Pancreas (tissue), 10 donors: ENCODE measurements around the gene QARS1. TPM values are rescaled to one million over a fixed set of nuclear protein-coding genes. Genes with fewer than 3 reads are reported as not detected.

Source experiments
- ATAC-seq, 4 donors: fragments of 200-7000 bp; cut with Tn5 transposase; one replicate each; pipeline versions ENCODE4 v1.8.0 to v1.9.1; 2020; ENCODE audit warnings: mild to moderate bottlenecking in 4 of 4, moderate library complexity in 4 of 4
- DNase-seq, 6 donors: peaks; one replicate each; pipeline ENCODE4 v3.0.0-alpha.2; 2020
- FAIRE-seq: peaks from 2 replicates; lab custom pipeline; 2012; peaks lifted over from hg19 to GRCh38; lab: Jason Lieb, UNC
- H3K27ac ChIP-seq, 4 donors: fragments of 200-600 bp; sonication (generic); 1 replicate in 3 of 4; 2 replicates in 1 of 4; pipeline versions ENCODE4 v1.5.0 to v1.8.0; 2020
- H3K27me3 ChIP-seq, 4 donors: fragments of 200-600 bp; one replicate each; pipeline ENCODE4 v1.8.0; 2021
- H3K36me3 ChIP-seq, 3 donors: fragments of 200-600 bp; sonication (generic) in 1 of 3; one replicate each; pipeline versions ENCODE4 v1.5.0 to v1.8.0; 2020 to 2021
- H3K4me1 ChIP-seq, 3 donors: fragments of 200-600 bp; one replicate each; pipeline ENCODE4 v1.8.0; 2021
- H3K4me3 ChIP-seq, 4 donors: fragments of 200-600 bp; sonication (generic) in 2 of 4; one replicate each; pipeline versions ENCODE4 v1.5.0 to v1.8.0; 2020 to 2021
- H3K9me3 ChIP-seq, 4 donors: fragments of 200-600 bp; one replicate each; pipeline ENCODE4 v1.8.0; 2021
- CTCF ChIP-seq, 4 donors: fragments of 200-600 bp; sonication (generic) in 3 of 4; IDR thresholded peaks; one replicate each; pipeline versions ENCODE4 v1.5.0 to v1.8.0; 2021; ENCODE audit warnings: antibody characterized with exemption in 4 of 4
- WGBS, 2 donors: extraction: QIAGEN DNeasy Blood & Tissue Kit; methylation state at CpG; one replicate each; pipeline ENCODE4 v1.1.7; 2013; 5-methylcytosine and 5-hydroxymethylcytosine counted together
- intact Hi-C, 3 donors: fragments of 100-400 bp; cut with DNase I; formaldehyde crosslinking; loops; one replicate each; pipeline versions ENCODE4 v1.11.1 to v1.14.2; 2022
- microRNA-seq, 2 donors: library from miRNA; unstranded; fragments of <30 nt; microRNA quantifications; one replicate each; pipeline versions ENCODE4 to v1.1.0, GENCODE V29; 2019 to 2020
- polyA plus RNA-seq, 2 donors: library from polyadenylated mRNA; stranded (reverse); fragments of 200-250 nt; gene quantifications; one replicate each; pipeline ENCODE4 v1.2.3, GENCODE V29; 2013
- total RNA-seq, 6 donors: library from RNA; stranded (reverse); fragmentation: NEBNext Ultra II Directional in 4 of 6; extraction: Animal tissue kit (Norgen Biotek cat#: 25700) in 4 of 6; gene quantifications; one replicate each; pipeline versions ENCODE4 v1.2.1 to v1.2.4, GENCODE V29; 2021 to 2023
- donor health status: healthy with polysubstance abuse.
- donor health status: DM: no; HTN: no; CAD: no; lungs with moderate emphysema.
- donor health status: DM: no; HTN: no; CAD: no.
- donor health status: control.
- donor health status: control.
- donor health status: Bipolar disorder and iron deficiency.
- donor health status: DM: yes; HTN: yes; CAD: no.
- donor health status: DM: no; HTN: no; CAD: no.
- donor health status: DM: no; HTN: no; CAD: no.
- donor health status: DM: yes; HTN: yes; CAD: no.

QARS1 gene
- total and polyA plus RNA-seq, 8 donors: 82.0 to 213 (median 139) TPM

GRCh38 chr3:49057268-49057667 lies 47.3 kb downstream of the QARS1 start:
- WGBS, 2 donors: 95 to 97% methylated on average over 10 of the region's 10 CpGs
- ATAC-seq: peak in 1 of 4 donors; percentile 17
- H3K4me1 ChIP-seq: no peaks in the 10 kb centered on the region

GRCh38 chr3:49054344-49054862 lies 50.2 kb downstream of the QARS1 start:
- no peaks in the 10 kb centered on the region for H3K27me3 ChIP-seq
- H3K9me3 ChIP-seq: no peaks in the 10 kb centered on the region
- intact Hi-C loops: no loop called here
- H3K4me1 ChIP-seq: no peaks in the 10 kb centered on the region
- no peak for TF ChIP-seq CTCF (IDR thresholded peaks at IDR 0.05)
- no peak overlapping the region for H3K27ac ChIP-seq
- DNase-seq (no peak), ATAC-seq (no peak), FAIRE-seq (no peak)
- H3K36me3 ChIP-seq: peaks cover 0 to 30% (median 13%) of the 10 kb centered on the region in 3 donors
- H3K4me3 ChIP-seq: no peak overlapping the region
- 100% methylated on average over 2 of the region's 2 CpGs for WGBS, 2 donors

More at GRCh38 chr3:49057268-49057667, 47.3 kb downstream of the QARS1 start:
- H3K27ac ChIP-seq: no peak overlapping the region
- no peak for TF ChIP-seq CTCF (IDR thresholded peaks at IDR 0.05)
- H3K4me3 ChIP-seq: no peak overlapping the region
- H3K36me3 ChIP-seq: peaks cover 0 to 30% (median 13%) of the 10 kb centered on the region in 3 donors
- intact Hi-C loops: no loop called here
- no peak for FAIRE-seq
- H3K9me3 ChIP-seq: no peaks in the 10 kb centered on the region
- no peaks in the 10 kb centered on the region for H3K27me3 ChIP-seq
- DNase-seq: no peak

- no peak for TF ChIP-seq CTCF (IDR thresholded peaks at IDR 0.05)
- DNase-seq (no peak), ATAC-seq (no peak), FAIRE-seq (no peak)
- Histone ChIP-seq H3K27ac (no peak overlapping the region), H3K4me1 (no peaks in the 10 kb centered on the region), H3K9me3 (no peaks in the 10 kb centered on the region), H3K4me3 (no peak overlapping the region), H3K27me3 (no peaks in the 10 kb centered on the region), H3K36me3 (peaks cover 0 to 30% (median 13%) of the 10 kb centered on the region in 3 donors)
- intact Hi-C loops: no loop called here
- 85 to 94% methylated on average over 1 of the region's 1 CpG for WGBS, 2 donors
Observed at GRCh38 chr3:49053543-49053942, 51.0 kb downstream of the QARS1 start.

Small RNAs within 50 kb of the gene (microRNA-seq; reads per million reads assigned to microRNA genes)
- 0 reads per million in 2 donors for gene MIR6890

Other genes with a start within 250 kb of the QARS1 start
- gene SLC25A20, start 205.9 kb downstream of the QARS1 start, total RNA-seq: 10 to 100 TPM in 3 of 6 donors, 1 to 10 TPM in 3; 8.3 to 15.7 (median 10.0) TPM
- 10 to 100 TPM in 1 of 2 donors, 1 to 10 TPM in 1; 9.6 to 14.8 TPM for gene SLC25A20, start 205.9 kb downstream of the QARS1 start, polyA plus RNA-seq
- gene ARIH2, start 185.9 kb downstream of the QARS1 start, total RNA-seq: 10 to 100 TPM; 33.3 to 45.8 (median 40.4) TPM
- gene ARIH2, start 185.9 kb downstream of the QARS1 start, polyA plus RNA-seq: 10 to 100 TPM; 50.0 to 53.6 TPM
- 10 to 100 TPM; 29.9 to 42.4 (median 38.0) TPM for gene P4HTM, start 114.5 kb downstream of the QARS1 start, total RNA-seq
- gene P4HTM, start 114.5 kb downstream of the QARS1 start, polyA plus RNA-seq: 100 to 1,000 TPM in 1 of 2 donors, 10 to 100 TPM in 1; 56.6 to 108 TPM
- 100 to 1,000 TPM in 1 of 6 donors, 10 to 100 TPM in 5; 57.1 to 155 (median 83.4) TPM for gene WDR6, start 97.4 kb downstream of the QARS1 start, total RNA-seq
- 100 to 1,000 TPM; 271 to 374 TPM for gene WDR6, start 97.4 kb downstream of the QARS1 start, polyA plus RNA-seq
- 10 to 100 TPM; 19.5 to 31.8 (median 25.3) TPM for gene DALRD3, start 86.2 kb downstream of the QARS1 start, total RNA-seq
- gene DALRD3, start 86.2 kb downstream of the QARS1 start, polyA plus RNA-seq: 10 to 100 TPM; 37.1 to 57.2 TPM
- gene NDUFAF3, start 82.6 kb downstream of the QARS1 start, total RNA-seq: 10 to 100 TPM; 20.9 to 33.9 (median 30.6) TPM
- gene NDUFAF3, start 82.6 kb downstream of the QARS1 start, polyA plus RNA-seq: 10 to 100 TPM; 63.7 to 72.1 TPM
- gene IMPDH2, start 75.4 kb downstream of the QARS1 start, total RNA-seq: 100 to 1,000 TPM; 107 to 320 (median 174) TPM
- gene IMPDH2, start 75.4 kb downstream of the QARS1 start, polyA plus RNA-seq: 100 to 1,000 TPM; 147 to 150 TPM
- gene QRICH1, start 10.7 kb downstream of the QARS1 start, total RNA-seq: 10 to 100 TPM; 20.9 to 48.1 (median 28.2) TPM
- gene QRICH1, start 10.7 kb downstream of the QARS1 start, polyA plus RNA-seq: 10 to 100 TPM; 27.8 to 46.3 TPM
- gene USP19, start 16.1 kb upstream of the QARS1 start, total RNA-seq: 10 to 100 TPM; 20.7 to 44.2 (median 27.6) TPM
- gene USP19, start 16.1 kb upstream of the QARS1 start, polyA plus RNA-seq: 10 to 100 TPM; 25.3 to 25.5 TPM
- gene LAMB2, start 28.3 kb upstream of the QARS1 start, total RNA-seq: 100 to 1,000 TPM in 2 of 6 donors, 10 to 100 TPM in 4; 74.4 to 215 (median 90.4) TPM
- gene LAMB2, start 28.3 kb upstream of the QARS1 start, polyA plus RNA-seq: 100 to 1,000 TPM; 438 to 483 TPM
- gene CCDC71, start 61.6 kb upstream of the QARS1 start, total RNA-seq: 10 to 100 TPM in 1 of 6 donors, 1 to 10 TPM in 5; 5.9 to 11.0 (median 8.3) TPM
- 10 to 100 TPM in 1 of 2 donors, 1 to 10 TPM in 1; 7.6 to 10.2 TPM for gene CCDC71, start 61.6 kb upstream of the QARS1 start, polyA plus RNA-seq
- gene KLHDC8B, start 66.8 kb upstream of the QARS1 start, total RNA-seq: 10 to 100 TPM in 3 of 6 donors, 1 to 10 TPM in 3; 5.5 to 13.7 (median 10.0) TPM
- gene KLHDC8B, start 66.8 kb upstream of the QARS1 start, polyA plus RNA-seq: 10 to 100 TPM; 11.8 to 19.1 TPM
- gene C3orf62, start 172.5 kb upstream of the QARS1 start, total RNA-seq: 1 to 10 TPM in 4 of 6 donors, under 1 TPM in 2; 0.83 to 2.6 (median 1.5) TPM
- 1 to 10 TPM; 4.4 to 7.2 TPM for gene C3orf62, start 172.5 kb upstream of the QARS1 start, polyA plus RNA-seq
- gene USP4, start 235.3 kb upstream of the QARS1 start, total RNA-seq: 10 to 100 TPM; 17.7 to 37.1 (median 22.1) TPM
- 10 to 100 TPM; 26.8 to 35.0 TPM for gene USP4, start 235.3 kb upstream of the QARS1 start, polyA plus RNA-seq